GM13976 (cell line): ENCODE measurements around the gene ENPP3.

Source experiments
- DNase-seq: peaks from one replicate; pipeline ENCODE4 v3.0.0; 2012; ENCODE audit warnings: low spot score
- CTCF ChIP-seq: IDR thresholded peaks from 2 replicates; pipeline ENCODE4 v1.5.1; 2012; ENCODE audit warnings: borderline replicate concordance, mild to moderate bottlenecking; ENCODE audit not compliant: insufficient read depth; ENCODE audit errors: extremely low read depth, missing control alignments, control extremely low read depth
- in situ Hi-C: fragments of 300-500 bp; cut with MboI; formaldehyde crosslinking; loops from one replicate; pipeline ENCODE4 v1.12.0; 2022; ENCODE audit warnings: low sequenced_read_pairs, mixed read lengths, inconsistent platforms; ENCODE audit not compliant: unreplicated experiment

Gene ENPP3

GRCh38 chr6:131600716-131601115 lies 36.4 kb upstream of the ENPP3 start:
- no peak for DNase-seq
- in situ Hi-C loops, result no loop called here
- no peak for TF ChIP-seq CTCF

- TF ChIP-seq CTCF, result no peak
- in situ Hi-C loops, result no loop called here
- DNase-seq, result no peak
Measured at GRCh38 chr6:131602781-131603312, 34.3 kb upstream of the ENPP3 start.

DNA sequence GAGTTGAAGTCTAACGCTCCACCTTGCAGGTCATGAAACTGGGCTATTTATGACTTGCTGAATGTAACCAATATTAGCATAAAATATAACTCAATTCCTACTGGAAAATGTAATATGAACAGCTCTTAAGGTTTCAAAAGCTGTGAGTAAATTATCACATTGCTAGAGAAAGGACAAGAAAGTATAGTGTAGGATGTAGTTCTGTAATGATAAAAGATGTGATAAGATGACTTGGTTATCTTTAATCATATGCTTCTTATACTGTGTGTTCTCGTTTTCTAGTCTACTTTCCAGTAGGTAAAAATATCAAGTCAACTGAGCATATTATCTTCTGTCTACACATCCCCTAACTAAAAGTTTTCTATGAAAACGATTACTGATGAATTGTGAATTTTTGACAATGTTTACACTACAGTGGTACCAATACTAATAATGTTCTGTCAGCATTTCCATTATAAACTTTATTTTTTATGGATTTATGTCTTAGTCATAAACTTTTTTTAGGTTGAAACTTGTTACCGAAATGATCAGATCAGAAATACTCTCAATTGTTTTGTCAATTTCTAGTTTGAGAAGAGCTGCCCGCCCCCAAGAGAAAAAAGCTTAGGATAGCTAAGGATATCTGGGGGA lies 23.7 kb upstream of the ENPP3 start:
- in situ Hi-C loops, result no loop called here
- no peak for TF ChIP-seq CTCF

GRCh38 chr6:131615275-131615674 lies 21.8 kb upstream of the ENPP3 start:
- TF ChIP-seq CTCF, result no peak
- no peak for DNase-seq
- in situ Hi-C loops, result no loop called here

More for the DNA sequence above, 23.7 kb upstream of the ENPP3 start:
- no peak for DNase-seq

- TF ChIP-seq CTCF, result peak; percentile 100
- DNase-seq, result peak; percentile 87
- in situ Hi-C loops, result no loop called here
Measured at GRCh38 chr6:131627724-131628682, 9.1 kb upstream of the ENPP3 start, which contains the start of gene MED23. MED23 (minus strand) TSS chr6:131628242; CDS start chr6:131628049, 193 bp downstream.

DNA sequence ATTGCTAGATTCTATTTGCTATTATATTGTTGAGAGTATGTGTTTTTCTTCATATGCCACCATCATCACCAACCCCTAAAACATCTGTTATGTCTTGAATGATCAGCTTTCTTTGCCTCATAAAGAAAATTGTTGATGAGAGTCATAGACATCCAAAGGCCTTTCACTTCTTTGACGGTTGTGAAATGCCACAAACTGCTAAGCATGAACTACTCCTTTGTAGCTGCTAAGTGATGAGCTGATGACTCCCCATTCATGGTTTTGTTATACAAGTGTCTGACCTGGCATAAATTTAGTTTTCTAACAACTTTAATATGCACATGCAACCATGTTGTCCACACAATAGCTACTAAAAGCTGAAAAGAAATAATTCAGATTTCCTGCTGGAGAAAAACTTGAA lies 8.4 kb upstream of the ENPP3 start:
- TF ChIP-seq CTCF, result no peak
- in situ Hi-C loops, result no loop called here

More for the DNA sequence above, 8.4 kb upstream of the ENPP3 start:
- no peak for DNase-seq
